Measurements from ENCODE around the gene TGIF1.

- TF ChIP-seq CTCF (conservative IDR thresholded peaks at IDR 0.05; ENCODE audit: low read length) (no peak), EZH2phosphoT487 (IDR thresholded peaks at IDR 0.05; ENCODE audit: borderline replicate concordance, low read depth, low read length) (no peak)
Observed at GRCh38 chr18:3504637-3505036, 54.7 kb downstream of the TGIF1 start.
